Dermis microvascular lymphatic vessel endothelial cell (primary cell): ENCODE measurements around the gene EFNA5. TPM values are rescaled to one million over a fixed set of nuclear protein-coding genes. Genes with fewer than 3 reads are reported as not detected.

Experiments used
- DNase-seq, 2 donors: peaks; one replicate each; pipeline versions ENCODE4 v3.0.0 to v3.0.0-alpha.2; 2010; ENCODE audit warnings: low read depth in 2 of 2
- total RNA-seq: library from RNA; depleted of rRNA; stranded (reverse); fragments of >200 nt; gene quantifications from 2 replicates; pipeline ENCODE4 v1.2.1, GENCODE V29; 2014

The EFNA5 gene
- total RNA-seq, 1 donor from 2014 or later, result 101 TPM

- no peak for DNase-seq
These were observed 329.2 kb downstream of the EFNA5 start for GRCh38 chr5:107341376-107342084.

GRCh38 chr5:107340631-107341030, 330.1 kb downstream of the EFNA5 start:
- peak; percentile 23 to 26 for DNase-seq

GRCh38 chr5:107338335-107338734, 332.4 kb downstream of the EFNA5 start:
- peak in 1 of 2 donors; percentile 20 for DNase-seq

- DNase-seq, result no peak
These were observed 333.5 kb downstream of the EFNA5 start for GRCh38 chr5:107337281-107337680.

GRCh38 chr5:107331882-107332281, 338.9 kb downstream of the EFNA5 start:
- peak in 1 of 2 donors; percentile 14 for DNase-seq

- no peak for DNase-seq
These were observed 339.4 kb downstream of the EFNA5 start for GRCh38 chr5:107331312-107331711.

- DNase-seq, result no peak
These were observed 339.8 kb downstream of the EFNA5 start for GRCh38 chr5:107330903-107331302.

GRCh38 chr5:107329850-107330249, 340.9 kb downstream of the EFNA5 start:
- no peak for DNase-seq
